BE2C (cell line): Measurements from ENCODE around the gene SF1.

Experiments used
- DNase-seq: peaks from one replicate; pipeline ENCODE4 v3.0.0-alpha.2; 2020
- H3K27me3 ChIP-seq: fragments of 250-450 bp; sonication (Bioruptor Pico); 2 replicates; pipeline ENCODE4 v1.5.1; 2020; ENCODE audit warnings: mild to moderate bottlenecking
- H3K36me3 ChIP-seq: fragments of 250-450 bp; sonication (Bioruptor Pico); 2 replicates; pipeline ENCODE4 v1.5.1; 2020; ENCODE audit warnings: mild to moderate bottlenecking
- H3K4me1 ChIP-seq: fragments of 250-450 bp; sonication (Bioruptor Pico); 2 replicates; pipeline ENCODE4 v1.5.1; 2020
- H3K4me3 ChIP-seq: 2 replicates; pipeline ENCODE4 v1.5.1; 2011; ENCODE audit warnings: low read depth, low read length
- H3K9me3 ChIP-seq: fragments of 250-450 bp; sonication (Bioruptor Pico); 2 replicates; pipeline ENCODE4 v1.5.1; 2020
- TF ChIP-seq, protein P1 (sequence below): IDR thresholded peaks from 2 replicates; pipeline ENCODE4 v1.5.1; 2012; ENCODE audit warnings: mild to moderate bottlenecking, low read depth, low read length

The SF1 gene

DNA sequence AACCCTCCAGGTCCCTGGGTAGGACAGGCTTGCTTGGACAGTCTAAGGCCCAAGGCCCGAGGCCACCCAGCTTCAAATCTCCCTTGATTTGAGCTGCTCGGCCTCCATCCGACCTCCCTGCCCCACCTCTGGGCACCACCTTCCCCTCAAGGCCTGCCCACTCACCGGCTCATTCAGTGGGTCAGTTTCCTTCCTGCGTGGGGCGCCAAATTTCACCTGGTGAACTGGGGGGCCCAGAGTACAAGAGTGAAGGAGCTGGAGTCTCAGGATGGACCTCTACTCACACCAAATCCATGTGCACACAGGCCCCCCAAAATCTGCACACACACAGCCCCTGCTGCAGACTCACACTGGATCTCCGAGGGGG is 20.9 kb upstream of the SF1 start:
- TF ChIP-seq, protein P1, sequence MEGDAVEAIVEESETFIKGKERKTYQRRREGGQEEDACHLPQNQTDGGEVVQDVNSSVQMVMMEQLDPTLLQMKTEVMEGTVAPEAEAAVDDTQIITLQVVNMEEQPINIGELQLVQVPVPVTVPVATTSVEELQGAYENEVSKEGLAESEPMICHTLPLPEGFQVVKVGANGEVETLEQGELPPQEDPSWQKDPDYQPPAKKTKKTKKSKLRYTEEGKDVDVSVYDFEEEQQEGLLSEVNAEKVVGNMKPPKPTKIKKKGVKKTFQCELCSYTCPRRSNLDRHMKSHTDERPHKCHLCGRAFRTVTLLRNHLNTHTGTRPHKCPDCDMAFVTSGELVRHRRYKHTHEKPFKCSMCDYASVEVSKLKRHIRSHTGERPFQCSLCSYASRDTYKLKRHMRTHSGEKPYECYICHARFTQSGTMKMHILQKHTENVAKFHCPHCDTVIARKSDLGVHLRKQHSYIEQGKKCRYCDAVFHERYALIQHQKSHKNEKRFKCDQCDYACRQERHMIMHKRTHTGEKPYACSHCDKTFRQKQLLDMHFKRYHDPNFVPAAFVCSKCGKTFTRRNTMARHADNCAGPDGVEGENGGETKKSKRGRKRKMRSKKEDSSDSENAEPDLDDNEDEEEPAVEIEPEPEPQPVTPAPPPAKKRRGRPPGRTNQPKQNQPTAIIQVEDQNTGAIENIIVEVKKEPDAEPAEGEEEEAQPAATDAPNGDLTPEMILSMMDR: no peak
- no peak for DNase-seq
- Histone ChIP-seq H3K9me3 (no peaks in the 10 kb centered on the region), H3K36me3 (no peaks in the 10 kb centered on the region), H3K27me3 (no peaks in the 10 kb centered on the region), H3K4me3 (no peak overlapping the region), H3K4me1 (no peaks in the 10 kb centered on the region)

DNA sequence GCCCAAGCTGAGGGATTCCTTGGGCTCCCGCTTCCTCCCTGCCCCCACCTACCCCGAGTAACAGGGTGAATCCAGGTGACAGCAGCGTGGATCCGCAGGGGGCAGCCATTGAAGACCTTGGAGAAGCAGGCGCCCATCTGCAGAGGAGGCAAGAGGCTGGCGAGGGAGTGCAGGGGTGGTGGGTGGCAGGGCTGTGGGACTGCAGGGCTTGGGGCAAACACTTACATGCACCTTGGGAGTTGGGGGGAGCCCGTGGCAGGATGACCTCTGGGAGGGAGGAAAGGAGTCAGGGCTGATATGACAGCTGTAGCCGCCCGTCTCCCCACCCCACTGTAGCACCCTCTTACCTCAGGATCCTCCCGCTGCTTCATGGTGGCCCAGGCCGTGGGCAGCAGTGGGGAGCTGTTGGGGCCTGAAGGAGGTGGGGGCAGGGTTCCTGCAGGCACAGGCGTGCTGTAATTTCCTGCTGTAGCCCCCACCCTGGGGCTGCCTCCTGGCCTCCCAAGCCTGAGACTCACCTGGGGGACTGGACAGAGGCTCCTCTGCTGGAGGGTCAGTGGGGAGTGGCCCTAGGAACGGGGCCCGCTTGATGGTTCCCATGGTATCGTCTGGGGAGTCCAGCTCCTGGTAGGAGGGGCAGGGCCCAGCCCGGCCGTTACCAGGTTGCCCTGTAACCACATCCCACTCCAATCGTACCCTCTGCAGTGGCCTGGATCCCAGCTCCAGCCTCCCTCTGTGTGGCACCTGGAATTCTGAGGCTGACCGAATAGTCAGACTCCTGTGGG is 18.6 kb upstream of the SF1 start:
- no peaks in the 10 kb centered on the region for H3K9me3 ChIP-seq
- H3K36me3 ChIP-seq: no peaks in the 10 kb centered on the region
- DNase-seq: no peak
- no peaks in the 10 kb centered on the region for H3K4me1 ChIP-seq
- H3K27me3 ChIP-seq: no peaks in the 10 kb centered on the region
- TF ChIP-seq, protein P1: no peak
- H3K4me3 ChIP-seq: no peak overlapping the region

DNA sequence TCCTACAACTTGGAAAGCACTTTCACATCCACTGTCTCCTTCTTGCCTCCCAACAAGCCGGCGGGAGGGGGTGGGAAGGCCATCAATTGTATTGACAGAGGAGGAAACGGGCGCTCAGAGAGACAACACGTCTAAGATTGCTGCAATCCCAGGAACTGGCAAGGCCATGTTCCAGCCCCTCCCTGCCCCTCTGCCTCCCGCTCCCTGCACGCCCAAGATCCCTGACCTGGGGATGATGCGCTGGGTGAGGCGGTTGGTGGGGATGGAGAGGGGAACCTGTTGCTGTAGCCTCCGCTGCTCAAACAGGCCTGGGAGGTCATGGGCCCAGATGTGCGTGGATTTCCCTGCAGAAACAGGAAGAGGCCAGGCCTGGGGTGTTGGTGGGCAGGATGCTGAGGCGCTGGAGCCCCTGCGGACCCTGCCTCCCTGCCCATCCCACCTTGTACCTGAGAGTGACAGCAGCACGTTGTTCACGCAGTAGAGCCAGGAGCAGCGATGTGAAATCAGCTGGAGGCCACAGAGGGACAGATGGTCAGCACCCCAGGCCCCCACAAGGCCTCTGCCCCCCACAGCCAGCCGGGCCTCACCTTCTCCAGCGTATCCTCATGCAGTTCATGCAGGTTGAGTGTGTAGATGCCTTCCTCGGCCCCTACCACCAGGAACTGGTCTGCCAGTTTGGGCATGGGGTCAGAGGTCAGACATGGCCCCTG is 17.9 kb upstream of the SF1 start:
- H3K36me3 ChIP-seq: no peaks in the 10 kb centered on the region
- H3K4me1 ChIP-seq: no peaks in the 10 kb centered on the region
- H3K27me3 ChIP-seq: no peaks in the 10 kb centered on the region
- H3K9me3 ChIP-seq: no peaks in the 10 kb centered on the region
- no peak overlapping the region for H3K4me3 ChIP-seq
- DNase-seq: no peak
- TF ChIP-seq, protein P1: no peak

DNA sequence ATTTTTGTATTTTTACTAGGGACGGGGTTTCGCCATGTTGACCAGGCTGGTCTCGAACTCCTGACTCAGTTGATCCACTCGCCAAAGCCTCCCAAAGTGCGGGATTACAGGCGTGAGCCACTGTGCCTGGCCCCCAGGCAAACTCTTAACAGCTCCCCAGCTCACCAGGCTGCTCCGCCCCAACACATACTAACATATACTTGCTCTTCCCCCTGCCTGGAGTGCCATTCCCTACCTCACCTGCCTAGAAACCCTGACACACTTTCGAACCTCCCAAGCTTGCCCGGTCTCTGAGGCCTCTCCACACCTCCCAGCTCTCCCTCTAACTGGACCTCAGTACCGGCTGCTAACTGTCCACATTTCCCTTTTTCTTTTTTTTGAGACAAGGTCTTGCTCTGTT is 16.2 kb upstream of the SF1 start:
- Histone ChIP-seq H3K36me3 (no peaks in the 10 kb centered on the region), H3K4me3 (no peak overlapping the region), H3K4me1 (no peaks in the 10 kb centered on the region), H3K27me3 (no peaks in the 10 kb centered on the region), H3K9me3 (no peaks in the 10 kb centered on the region)
- TF ChIP-seq, protein P1: no peak
- no peak for DNase-seq

DNA sequence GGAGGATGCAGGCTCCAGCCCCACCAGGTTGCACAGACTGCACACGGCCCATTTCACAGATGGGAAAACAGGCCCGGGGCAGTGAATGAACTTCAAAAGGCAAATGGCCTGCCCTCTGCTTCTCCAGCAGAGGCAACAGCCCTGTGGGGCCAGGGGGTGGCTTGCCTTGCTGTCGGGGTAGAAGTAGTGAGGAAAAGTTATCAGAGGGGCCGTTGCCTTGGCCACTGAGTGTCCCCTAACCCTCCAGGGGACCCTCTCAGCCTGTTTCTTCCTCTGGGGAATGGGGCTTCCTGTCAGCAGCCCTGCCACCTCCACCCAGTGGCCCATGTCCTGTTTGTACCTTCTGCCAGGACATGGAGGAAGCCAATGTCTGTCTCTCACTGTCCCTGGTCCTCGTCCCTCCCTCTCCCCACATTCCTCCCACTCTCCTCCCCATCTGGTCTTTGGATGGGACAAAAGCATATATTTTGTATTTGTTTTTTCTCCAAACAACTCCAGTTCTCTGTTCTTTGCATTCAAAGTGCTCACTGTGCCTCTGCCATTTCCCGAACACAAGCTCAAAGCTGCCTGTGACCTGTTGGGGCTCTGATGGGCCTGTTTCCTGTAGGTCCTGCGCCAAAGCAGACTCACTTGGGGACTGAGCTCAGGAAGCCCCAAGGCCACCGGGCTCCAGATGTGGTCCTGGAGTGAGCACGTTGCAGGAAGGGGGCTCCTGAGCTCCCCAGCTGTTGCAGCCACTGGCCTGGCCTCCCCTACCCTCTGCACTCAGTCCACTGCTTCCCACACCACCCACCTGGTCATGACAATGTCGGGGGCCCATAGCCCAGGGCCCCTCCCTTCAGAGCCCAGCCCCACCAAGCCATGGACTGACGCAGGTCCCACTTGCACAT is 15.2 kb upstream of the SF1 start:
- Histone ChIP-seq H3K4me1 (no peaks in the 10 kb centered on the region), H3K27me3 (no peaks in the 10 kb centered on the region), H3K36me3 (no peaks in the 10 kb centered on the region), H3K4me3 (no peak overlapping the region), H3K9me3 (no peaks in the 10 kb centered on the region)
- no peak for DNase-seq
- TF ChIP-seq, protein P1: no peak
